ENCODE measurements around the gene LANCL3. TPM values are rescaled to one million over a fixed set of nuclear protein-coding genes. Genes with fewer than 3 reads are reported as not detected.
"Not testable (repeated sequence)": the region's sequence is repeated elsewhere in the genome, so short reads cannot be mapped to it uniquely, and the experiment has no call there.

The LANCL3 gene
- total RNA-seq: 0.03 and 0.05 TPM in 2 replicates
- long read RNA-seq: 0 reads

- peak; percentile 84 for DNase-seq (ENCODE audit: extremely low spot score, unreplicated experiment)
- not testable (repeated sequence) for H3K9me3 Mint-ChIP-seq (ENCODE audit: unreplicated experiment); H3K27ac Mint-ChIP-seq (ENCODE audit: unreplicated experiment); H3K4me1 Mint-ChIP-seq (ENCODE audit: unreplicated experiment); H3K36me3 Mint-ChIP-seq (ENCODE audit: unreplicated experiment)
- H3K4me3 Mint-ChIP-seq (ENCODE audit: unreplicated experiment): peak within 1 kb of the TSS; percentile 58
- H3K27me3 Mint-ChIP-seq (ENCODE audit: unreplicated experiment): peaks cover 21% of the 10 kb centered on the region
Observed at GRCh38 chrX:37571426-37572107, at the start of gene LANCL3. Gene LANCL3 (plus strand): TSS chrX:37571661. CDS start chrX:37571871, 210 bp downstream.

- peaks cover 16% of the 10 kb centered on the region for H3K9me3 Mint-ChIP-seq (ENCODE audit: unreplicated experiment)
- not testable (repeated sequence) for H3K27me3 Mint-ChIP-seq (ENCODE audit: unreplicated experiment); H3K4me1 Mint-ChIP-seq (ENCODE audit: unreplicated experiment); H3K36me3 Mint-ChIP-seq (ENCODE audit: unreplicated experiment); DNase-seq (ENCODE audit: extremely low spot score, unreplicated experiment); H3K27ac Mint-ChIP-seq (ENCODE audit: unreplicated experiment); H3K4me3 Mint-ChIP-seq (ENCODE audit: unreplicated experiment)
Observed at GRCh38 chrX:37523673-37524072, 47.8 kb upstream of the LANCL3 start.

- no peaks in the 10 kb centered on the region for H3K4me1 Mint-ChIP-seq (ENCODE audit: unreplicated experiment)
- no peak for DNase-seq (ENCODE audit: extremely low spot score, unreplicated experiment)
- no peak overlapping the region for H3K27ac Mint-ChIP-seq (ENCODE audit: unreplicated experiment)
- TF ChIP-seq CTCF (IDR thresholded peaks at IDR 0.05): no peak
- peaks cover 15% of the 10 kb centered on the region for H3K9me3 Mint-ChIP-seq (ENCODE audit: unreplicated experiment)
- H3K4me3 Mint-ChIP-seq (ENCODE audit: unreplicated experiment): no peak overlapping the region
- H3K36me3 Mint-ChIP-seq (ENCODE audit: unreplicated experiment): no peaks in the 10 kb centered on the region
- no peaks in the 10 kb centered on the region for H3K27me3 Mint-ChIP-seq (ENCODE audit: unreplicated experiment)
Observed at GRCh38 chrX:37541991-37542390, 29.5 kb upstream of the LANCL3 start.

GRCh38 chrX:37542791-37543190 lies 28.7 kb upstream of the LANCL3 start:
- Mint-ChIP-seq H3K27ac (ENCODE audit: unreplicated experiment) (no peak overlapping the region), H3K27me3 (ENCODE audit: unreplicated experiment) (no peaks in the 10 kb centered on the region), H3K4me1 (ENCODE audit: unreplicated experiment) (no peaks in the 10 kb centered on the region), H3K9me3 (ENCODE audit: unreplicated experiment) (peaks cover 15% of the 10 kb centered on the region), H3K36me3 (ENCODE audit: unreplicated experiment) (no peaks in the 10 kb centered on the region), H3K4me3 (ENCODE audit: unreplicated experiment) (no peak overlapping the region)
- no peak for DNase-seq (ENCODE audit: extremely low spot score, unreplicated experiment)
- TF ChIP-seq CTCF (IDR thresholded peaks at IDR 0.05): no peak

GRCh38 chrX:37543324-37543723 lies 28.1 kb upstream of the LANCL3 start:
- no peak for TF ChIP-seq CTCF (IDR thresholded peaks at IDR 0.05)
- H3K36me3 Mint-ChIP-seq (ENCODE audit: unreplicated experiment): no peaks in the 10 kb centered on the region
- DNase-seq (ENCODE audit: extremely low spot score, unreplicated experiment): no peak
- H3K4me1 Mint-ChIP-seq (ENCODE audit: unreplicated experiment): no peaks in the 10 kb centered on the region
- no peaks in the 10 kb centered on the region for H3K27me3 Mint-ChIP-seq (ENCODE audit: unreplicated experiment)
- H3K27ac Mint-ChIP-seq (ENCODE audit: unreplicated experiment): no peak overlapping the region
- no peak overlapping the region for H3K4me3 Mint-ChIP-seq (ENCODE audit: unreplicated experiment)
- H3K9me3 Mint-ChIP-seq (ENCODE audit: unreplicated experiment): peaks cover 15% of the 10 kb centered on the region

- peaks cover 15% of the 10 kb centered on the region for H3K9me3 Mint-ChIP-seq (ENCODE audit: unreplicated experiment)
- H3K36me3 Mint-ChIP-seq (ENCODE audit: unreplicated experiment); H3K27ac Mint-ChIP-seq (ENCODE audit: unreplicated experiment); H3K4me1 Mint-ChIP-seq (ENCODE audit: unreplicated experiment); H3K4me3 Mint-ChIP-seq (ENCODE audit: unreplicated experiment); DNase-seq (ENCODE audit: extremely low spot score, unreplicated experiment); H3K27me3 Mint-ChIP-seq (ENCODE audit: unreplicated experiment): not testable (repeated sequence)
Observed at GRCh38 chrX:37544531-37544930, 26.9 kb upstream of the LANCL3 start.
